Type B pancreatic cell (in vitro differentiated cells): ENCODE results near the gene NXPH2. TPM values are rescaled to one million over a fixed set of nuclear protein-coding genes. Genes with fewer than 3 reads are reported as not detected.

Source experiments
- DNase-seq: peaks from one replicate; pipeline ENCODE4 v3.0.0; 2021; ENCODE audit warnings: mixed read lengths; ENCODE audit not compliant: unreplicated experiment; ENCODE audit errors: extremely low spot score
- H3K27ac Mint-ChIP-seq: 2 replicates; pipeline ENCODE4 v1.8.0; 2021; ENCODE audit warnings: mild to moderate bottlenecking, mixed read lengths
- H3K27me3 Mint-ChIP-seq: 2 replicates; pipeline ENCODE4 v1.8.0; 2021; ENCODE audit warnings: mixed read lengths
- H3K36me3 Mint-ChIP-seq: 2 replicates; pipeline ENCODE4 v1.8.0; 2021; ENCODE audit warnings: mixed read lengths
- H3K4me1 Mint-ChIP-seq: one replicate; pipeline ENCODE4 v1.8.0; 2021; ENCODE audit warnings: mixed read lengths; ENCODE audit not compliant: unreplicated experiment
- H3K4me3 Mint-ChIP-seq: 2 replicates; pipeline ENCODE4 v1.8.0; 2021; ENCODE audit warnings: mild to moderate bottlenecking, mixed read lengths
- H3K9me3 Mint-ChIP-seq: 2 replicates; pipeline ENCODE4 v1.8.0; 2021; ENCODE audit warnings: mixed read lengths
- CTCF ChIP-seq: fragments of 200-600 bp; sonication (generic); conservative IDR thresholded peaks from 2 replicates; pipeline ENCODE4 v1.5.0; 2021; ENCODE audit warnings: antibody characterized with exemption, mild to moderate bottlenecking
- total RNA-seq: library from RNA; stranded (reverse); gene quantifications from 2 replicates; pipeline ENCODE4 v1.2.1, GENCODE V29; 2021; ENCODE audit warnings: low replicate concordance

The NXPH2 gene
- total RNA-seq, 1 donor from 2014 or later: 5.0 TPM

- no peak for TF ChIP-seq CTCF
- H3K9me3 Mint-ChIP-seq: peaks cover 15% of the 10 kb centered on the region
- H3K27ac Mint-ChIP-seq: no peak overlapping the region
- no peak overlapping the region for H3K4me3 Mint-ChIP-seq
- H3K4me1 Mint-ChIP-seq: no peaks in the 10 kb centered on the region
- H3K27me3 Mint-ChIP-seq: no peaks in the 10 kb centered on the region
- H3K36me3 Mint-ChIP-seq: peaks cover 9% of the 10 kb centered on the region
- DNase-seq: no peak
These were observed 47.5 kb downstream of the NXPH2 start for GRCh38 chr2:138732651-138733050.

- peaks cover 8% of the 10 kb centered on the region for H3K9me3 Mint-ChIP-seq
- H3K27me3 Mint-ChIP-seq: no peaks in the 10 kb centered on the region
- peaks cover 3% of the 10 kb centered on the region for H3K36me3 Mint-ChIP-seq
- no peaks in the 10 kb centered on the region for H3K4me1 Mint-ChIP-seq
- TF ChIP-seq CTCF: no peak
- no peak for DNase-seq
- H3K27ac Mint-ChIP-seq: no peak overlapping the region
- H3K4me3 Mint-ChIP-seq: no peak overlapping the region
These were observed 49.6 kb downstream of the NXPH2 start for GRCh38 chr2:138730497-138731030.

GRCh38 chr2:138727956-138728355, 52.2 kb downstream of the NXPH2 start:
- TF ChIP-seq CTCF: no peak
- no peak overlapping the region for H3K4me3 Mint-ChIP-seq
- H3K27me3 Mint-ChIP-seq: peaks cover 3% of the 10 kb centered on the region
- no peak for DNase-seq
- no peaks in the 10 kb centered on the region for H3K36me3 Mint-ChIP-seq
- H3K27ac Mint-ChIP-seq: no peak overlapping the region
- H3K9me3 Mint-ChIP-seq: no peaks in the 10 kb centered on the region
- peaks cover 8% of the 10 kb centered on the region for H3K4me1 Mint-ChIP-seq

GRCh38 chr2:138726681-138727080, 53.5 kb downstream of the NXPH2 start:
- no peaks in the 10 kb centered on the region for H3K9me3 Mint-ChIP-seq
- TF ChIP-seq CTCF: no peak
- H3K4me1 Mint-ChIP-seq: peaks cover 8% of the 10 kb centered on the region
- no peak overlapping the region for H3K27ac Mint-ChIP-seq
- no peak for DNase-seq
- H3K36me3 Mint-ChIP-seq: peaks cover 3% of the 10 kb centered on the region
- no peak overlapping the region for H3K4me3 Mint-ChIP-seq
- H3K27me3 Mint-ChIP-seq: peaks cover 11% of the 10 kb centered on the region

GRCh38 chr2:138724729-138725459, 55.3 kb downstream of the NXPH2 start:
- Mint-ChIP-seq H3K36me3 (peaks cover 3% of the 10 kb centered on the region), H3K27me3 (peaks cover 14% of the 10 kb centered on the region), H3K4me3 (no peak overlapping the region), H3K27ac (no peak overlapping the region), H3K4me1 (peaks cover 17% of the 10 kb centered on the region), H3K9me3 (no peaks in the 10 kb centered on the region)
- TF ChIP-seq CTCF: no peak
- DNase-seq: no peak
